Islet of Langerhans (tissue), 1 donor: ENCODE measurements around the gene MED13L.
A peak's percentile ranks its signal among the peaks of the same experiment; 100 is the strongest.
"Not testable (repeated sequence)": the region's sequence is repeated elsewhere in the genome, so short reads cannot be mapped to it uniquely, and the experiment has no call there.

ENCODE experiments used
- FAIRE-seq: peaks from one replicate; lab custom pipeline; 2011; peaks lifted over from hg19 to GRCh38; lab: Jason Lieb, UNC

Gene MED13L

GRCh38 chr12:116246490-116247179 is 30.9 kb downstream of the MED13L start:
- FAIRE-seq, result no peak

GRCh38 chr12:116245189-116245588 is 32.3 kb downstream of the MED13L start:
- no peak for FAIRE-seq

GRCh38 chr12:116244474-116245090 is 32.9 kb downstream of the MED13L start:
- no peak for FAIRE-seq

- no peak for FAIRE-seq
Observed at GRCh38 chr12:116244001-116244400, 33.5 kb downstream of the MED13L start.

- FAIRE-seq, result no peak
Observed at GRCh38 chr12:116242740-116243139, 34.8 kb downstream of the MED13L start.

- FAIRE-seq, result peak; percentile 83
Observed at GRCh38 chr12:116241157-116241759, 36.2 kb downstream of the MED13L start.

- FAIRE-seq, result not testable (repeated sequence)
Observed at GRCh38 chr12:116238570-116239119, 38.8 kb downstream of the MED13L start.

- peak; percentile 27 for FAIRE-seq
Observed at GRCh38 chr12:116238149-116238548, 39.3 kb downstream of the MED13L start.

GRCh38 chr12:116236976-116237375 is 40.5 kb downstream of the MED13L start:
- peak; percentile 43 for FAIRE-seq

- FAIRE-seq, result peak; percentile 99
Observed at GRCh38 chr12:116236148-116236731, 41.3 kb downstream of the MED13L start.

GRCh38 chr12:116234148-116234547 is 43.3 kb downstream of the MED13L start:
- not testable (repeated sequence) for FAIRE-seq

GRCh38 chr12:116233669-116234068 is 43.8 kb downstream of the MED13L start:
- FAIRE-seq, result no peak

- FAIRE-seq, result no peak
Observed at GRCh38 chr12:116227811-116228210, 49.7 kb downstream of the MED13L start.

- no peak for FAIRE-seq
Observed at GRCh38 chr12:116226026-116226425, 51.5 kb downstream of the MED13L start.

- FAIRE-seq, result peak; percentile 87
Observed at GRCh38 chr12:116222358-116222757, 55.1 kb downstream of the MED13L start.

- no peak for FAIRE-seq
Observed at GRCh38 chr12:116220756-116221155, 56.7 kb downstream of the MED13L start.

GRCh38 chr12:116217045-116217735 is 60.3 kb downstream of the MED13L start:
- FAIRE-seq, result no peak

- FAIRE-seq, result no peak
Observed at GRCh38 chr12:116216022-116216756, 61.3 kb downstream of the MED13L start.

GRCh38 chr12:116215023-116215422 is 62.5 kb downstream of the MED13L start:
- no peak for FAIRE-seq

GRCh38 chr12:116213885-116214527 is 63.5 kb downstream of the MED13L start:
- peak; percentile 47 for FAIRE-seq

- no peak for FAIRE-seq
Observed at GRCh38 chr12:116213014-116213413, 64.5 kb downstream of the MED13L start.
